Gastroesophageal sphincter (tissue), 3 donors: ENCODE measurements around the gene RREB1.

Experiments used
- CTCF ChIP-seq, 4 experiments: fragments of 200-600 bp in 2 of 4; fragments of 450-650 bp in 2 of 4; sonication (generic) in 1 of 4; IDR thresholded peaks; one replicate each; pipeline ENCODE4 v1.5.1; 2017 to 2019; ENCODE audit warnings: antibody characterized with exemption in 4 of 4, mild to moderate bottlenecking in 2 of 4, moderate library complexity in 2 of 4
- EP300 ChIP-seq: sonication (generic); formaldehyde crosslinking; IDR thresholded peaks from one replicate; pipeline ENCODE4 v1.6.1; 2017; ENCODE audit warnings: antibody characterized with exemption, mild to moderate bottlenecking
- POLR2A ChIP-seq, 2 donors: fragments of 450-650 bp; IDR thresholded peaks; one replicate each; pipeline ENCODE4 v1.6.1; 2017; ENCODE audit warnings: antibody characterized with exemption in 2 of 2, mild to moderate bottlenecking in 2 of 2, moderate library complexity in 1 of 2
- POLR2AphosphoS5 ChIP-seq: sonication (generic); formaldehyde crosslinking; IDR thresholded peaks from one replicate; pipeline ENCODE4 v1.6.1; 2017; ENCODE audit warnings: antibody characterized with exemption

- TF ChIP-seq CTCF (IDR thresholded peaks at IDR 0.05) (no peak), POLR2A (IDR thresholded peaks at IDR 0.05) (no peak), POLR2AphosphoS5 (no peak), EP300 (no peak)
Measured at GRCh38 chr6:7195339-7196018, 87.7 kb downstream of the RREB1 start.
